GM21723 (cell line): ENCODE data around the gene IL19.
"Not testable (repeated sequence)": the region's sequence is repeated elsewhere in the genome, so short reads cannot be mapped to it uniquely, and the experiment has no call there.

Experiments used
- ATAC-seq: cut with Tn5 transposase; IDR thresholded peaks from one replicate; pipeline ENCODE4 v1.9.1; 2021; ENCODE audit warnings: mild to moderate bottlenecking, moderate library complexity; ENCODE audit not compliant: unreplicated experiment

The IL19 gene

DNA sequence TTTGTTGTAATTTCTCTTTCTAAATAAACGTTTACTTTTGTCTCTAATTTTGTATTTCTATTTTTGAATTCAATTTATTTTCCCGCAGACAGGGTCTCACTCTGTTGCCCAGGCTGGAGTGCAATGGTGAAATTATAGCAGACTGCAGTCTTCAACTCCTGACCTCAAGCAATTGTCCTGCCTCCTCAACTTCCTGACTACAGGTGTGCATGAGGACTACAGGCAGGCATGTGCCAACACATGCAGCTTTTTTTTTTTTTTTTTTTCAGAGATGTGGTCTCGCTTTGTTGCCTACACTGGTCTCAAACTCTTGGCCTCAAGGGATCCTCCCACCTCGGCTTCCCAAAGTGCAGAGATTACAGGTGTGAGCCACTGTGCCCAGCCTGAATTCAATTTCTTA lies 58.2 kb downstream of the IL19 start:
- no peak for ATAC-seq

DNA sequence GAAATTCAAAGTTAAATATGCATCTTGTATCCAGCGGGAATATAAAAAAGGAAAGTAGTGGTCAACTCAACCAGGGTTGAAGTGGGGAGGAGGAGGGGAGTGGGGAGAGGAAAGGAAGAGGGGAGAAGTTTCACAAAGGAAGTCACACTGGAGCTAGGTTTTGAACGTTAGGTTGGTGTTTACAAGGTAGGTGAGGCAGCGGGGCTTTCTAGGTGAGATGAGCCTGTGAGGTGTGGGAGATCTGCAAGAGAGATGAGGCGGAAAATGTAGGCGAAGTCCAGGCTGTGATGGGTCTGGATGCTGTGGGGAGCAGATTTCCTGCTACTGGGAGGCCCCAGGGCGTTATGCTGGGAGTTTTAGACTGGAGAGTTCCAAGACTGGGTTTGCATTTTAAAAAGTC lies 58.7 kb downstream of the IL19 start:
- ATAC-seq = no peak

DNA sequence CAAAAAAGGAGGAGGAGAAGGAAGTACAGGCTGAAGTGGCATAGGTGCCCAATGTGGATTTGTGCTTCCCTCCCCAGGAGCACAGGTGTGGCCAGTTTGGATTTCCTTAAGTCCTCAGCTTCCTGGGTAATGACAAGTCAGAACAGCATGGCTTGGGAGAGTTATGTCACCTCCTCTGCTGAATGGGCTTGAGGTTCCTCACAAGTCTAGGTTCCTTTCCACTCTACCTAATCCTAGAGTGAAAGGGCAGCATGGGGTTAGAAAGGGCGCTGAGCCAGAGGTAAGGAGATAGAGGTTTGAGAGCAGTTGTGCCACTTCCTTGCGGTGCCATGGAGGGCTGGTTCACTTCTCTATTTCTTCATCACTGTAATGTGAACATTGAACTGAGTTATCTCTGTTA lies 59.3 kb downstream of the IL19 start:
- ATAC-seq = no peak

DNA sequence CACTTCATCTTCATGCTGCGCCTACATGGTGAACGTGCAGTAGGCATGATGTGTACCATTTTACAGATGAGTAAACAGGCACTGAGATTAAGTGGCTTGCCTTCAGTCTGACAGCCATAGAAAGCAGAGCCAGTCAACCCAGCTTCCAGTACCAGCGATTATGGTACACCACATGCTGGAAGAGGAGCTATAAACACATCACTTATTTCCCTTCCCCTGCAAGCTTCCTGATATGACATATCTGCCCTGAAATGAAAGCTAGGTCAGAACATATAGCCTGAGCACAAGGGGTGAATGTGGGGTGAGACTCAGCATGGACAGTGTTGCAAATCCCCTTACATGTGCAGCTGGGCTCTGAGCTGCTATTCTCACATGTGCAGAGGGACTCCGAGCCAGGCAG lies 61.1 kb downstream of the IL19 start:
- no peak for ATAC-seq

DNA sequence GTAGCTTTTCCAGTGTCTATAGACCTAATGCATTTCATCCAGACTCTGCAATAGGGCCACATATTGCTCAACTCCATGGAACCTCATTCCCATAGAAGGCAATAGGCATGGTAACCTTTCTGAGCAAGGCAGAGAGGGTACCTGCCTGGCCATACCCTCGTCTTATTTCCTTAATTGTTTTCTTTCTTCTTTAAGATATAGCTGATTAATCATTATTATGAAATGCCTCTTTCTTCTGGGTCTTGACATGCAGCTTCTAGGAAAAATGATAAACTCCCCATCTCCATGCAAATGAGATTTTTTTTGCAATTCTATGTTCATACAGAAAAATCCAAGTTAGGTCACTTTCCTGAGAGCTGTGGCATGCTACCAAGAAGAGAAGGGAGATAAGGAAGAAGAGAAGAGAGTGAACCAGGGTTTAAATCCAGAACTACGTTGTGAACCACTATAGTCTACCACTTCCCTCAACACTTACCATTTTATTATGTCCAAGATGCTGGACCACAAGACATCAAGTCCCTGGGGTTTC lies 61.8 kb downstream of the IL19 start:
- no peak for ATAC-seq

DNA sequence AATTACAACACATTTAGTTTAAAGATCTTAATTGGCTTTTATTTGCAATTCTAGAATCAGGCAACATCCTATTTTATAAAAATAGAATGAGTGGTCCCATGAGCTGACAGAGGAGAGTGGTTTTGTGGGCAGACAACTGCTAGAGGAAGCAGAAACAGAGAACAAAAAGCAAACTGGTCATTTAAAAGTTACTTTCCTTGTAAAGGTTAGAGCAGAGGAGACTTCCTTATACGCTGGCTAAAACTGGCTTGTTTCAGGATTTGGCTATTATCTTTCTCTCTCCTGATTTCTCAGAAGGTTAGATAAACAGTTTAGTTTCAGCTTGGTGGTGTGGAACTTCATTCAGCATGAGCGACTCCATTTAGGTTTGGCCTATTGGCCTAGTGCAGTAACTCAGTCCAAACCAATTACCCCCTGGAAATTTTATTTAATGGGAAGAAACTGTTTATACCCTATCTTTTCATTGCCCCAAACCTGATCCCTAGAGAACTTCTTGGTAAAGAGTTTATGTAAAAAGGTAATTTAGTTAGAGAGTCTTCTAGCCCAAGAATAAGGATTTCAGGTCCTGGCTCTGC lies 62.6 kb downstream of the IL19 start:
- ATAC-seq = peak; percentile 55

DNA sequence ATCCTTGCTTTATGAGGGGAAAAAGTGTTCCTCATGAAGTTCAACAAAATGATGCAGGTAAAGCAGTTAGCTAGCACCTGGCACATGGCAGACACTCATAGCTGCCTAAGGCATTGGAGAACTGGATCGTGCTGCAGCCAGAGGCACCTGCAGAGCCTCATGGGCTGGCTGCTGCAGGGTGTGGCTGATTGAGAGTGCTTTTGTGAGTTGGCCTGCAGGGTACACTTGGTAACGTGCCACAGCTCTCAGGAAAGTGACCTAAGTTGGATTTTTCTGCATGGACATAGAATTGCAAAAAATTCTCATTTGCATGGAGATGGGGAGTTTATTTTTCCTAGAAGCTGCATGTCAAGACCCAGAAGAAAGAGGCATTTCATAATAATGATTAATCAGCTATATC lies 63.2 kb downstream of the IL19 start:
- no peak for ATAC-seq

DNA sequence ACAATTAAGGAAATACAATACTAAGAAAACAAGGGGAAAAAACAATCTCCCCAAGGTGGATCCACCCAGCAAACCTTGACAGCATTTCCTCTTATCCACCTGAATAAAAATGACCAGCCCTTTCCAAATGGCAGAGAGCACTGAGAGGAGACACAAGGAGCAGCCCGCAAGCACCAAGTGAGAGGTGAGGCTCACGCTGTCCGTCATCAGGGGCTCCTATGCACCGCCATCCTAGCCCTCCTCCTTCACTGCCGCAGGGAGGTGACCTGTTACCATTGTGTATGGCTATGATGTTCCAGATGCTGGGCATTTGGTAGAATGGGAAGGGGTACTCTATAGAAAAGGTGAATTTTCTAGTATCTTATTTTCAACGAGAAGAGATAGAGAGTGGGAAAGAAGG lies 63.6 kb downstream of the IL19 start:
- ATAC-seq = no peak

DNA sequence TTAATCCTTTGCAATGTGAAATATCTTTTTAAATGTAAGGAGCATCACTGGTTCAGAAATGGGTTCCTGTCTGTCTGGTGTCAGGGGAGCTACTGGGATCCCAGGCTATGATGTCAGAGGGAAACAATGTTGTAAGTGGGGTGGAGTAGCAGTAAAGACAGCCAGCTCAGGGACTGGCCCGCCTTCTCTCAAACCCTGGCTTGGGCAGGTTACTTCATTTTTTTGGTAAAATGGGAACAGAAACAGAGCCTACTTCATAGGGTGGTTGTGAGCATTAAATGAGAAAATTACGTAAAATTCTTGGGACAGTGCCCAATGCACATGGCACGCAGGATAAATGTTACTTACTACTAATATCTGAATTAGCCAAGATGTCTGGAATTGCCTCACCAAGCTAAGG lies 64.1 kb downstream of the IL19 start:
- no peak for ATAC-seq

DNA sequence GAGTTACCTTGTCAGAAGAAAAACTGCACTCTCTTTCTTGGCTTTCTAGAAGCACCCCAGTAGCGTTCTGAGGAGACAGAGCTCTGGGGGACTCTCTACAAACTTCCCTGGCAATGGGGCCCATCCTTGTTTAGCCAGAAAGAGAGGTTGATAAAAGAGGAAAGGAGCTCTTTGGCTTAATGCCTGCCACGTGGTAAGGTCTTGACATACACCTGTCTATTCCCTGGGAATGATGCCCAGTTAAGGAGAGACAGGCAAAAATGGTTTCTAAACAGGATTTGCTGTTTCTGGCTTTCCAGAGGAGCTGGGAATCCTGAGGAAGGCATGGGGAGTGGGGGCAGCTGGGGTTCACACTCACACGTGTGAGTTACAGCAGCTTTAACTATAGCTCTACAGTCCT lies 64.6 kb downstream of the IL19 start:
- no peak for ATAC-seq

DNA sequence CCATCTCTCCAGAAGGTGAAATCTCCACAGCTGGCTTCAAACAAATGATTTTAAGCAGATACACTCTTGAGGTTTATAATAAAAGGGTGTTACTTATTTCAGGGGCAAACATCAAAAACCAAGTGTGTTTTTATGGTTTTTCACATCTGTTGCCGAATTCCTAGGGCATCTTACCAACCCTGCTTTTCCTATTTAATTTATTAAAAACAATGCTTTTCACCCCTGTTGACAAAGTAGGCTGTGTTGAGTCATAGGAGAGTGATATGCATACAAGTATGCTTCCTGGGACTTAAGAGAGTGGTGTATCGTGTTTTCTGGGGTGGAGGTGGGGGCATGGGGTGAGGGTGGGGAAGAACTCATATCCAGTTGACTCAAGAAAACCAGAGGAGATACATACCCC lies 65.5 kb downstream of the IL19 start:
- no peak for ATAC-seq

DNA sequence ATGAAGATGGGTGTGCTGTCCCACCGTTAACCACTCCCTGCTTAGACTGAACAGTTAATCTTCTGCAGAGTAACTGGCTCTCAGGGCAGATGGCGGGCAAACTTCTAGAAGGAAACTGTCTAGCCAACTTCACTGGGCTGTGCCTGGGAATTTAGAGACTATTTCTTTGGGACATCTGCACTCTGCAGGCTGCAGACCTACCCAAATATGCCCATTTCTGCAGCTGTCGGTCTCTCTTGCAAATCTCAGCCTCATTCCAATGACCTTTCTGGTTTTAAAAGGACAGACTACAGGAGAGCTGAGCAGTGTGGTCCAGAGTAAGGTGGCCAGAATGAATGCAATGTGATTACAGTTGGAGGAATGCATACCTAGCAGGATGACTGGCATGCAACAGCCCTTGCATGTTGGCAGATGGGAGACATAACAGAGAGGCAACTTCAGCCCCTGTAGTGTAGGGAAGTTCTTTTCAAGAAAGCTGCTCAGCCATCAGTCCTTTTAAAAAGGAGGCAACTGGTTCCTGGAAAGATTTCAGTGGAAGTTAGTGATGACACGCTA lies 68.5 kb downstream of the IL19 start:
- no peak for ATAC-seq

DNA sequence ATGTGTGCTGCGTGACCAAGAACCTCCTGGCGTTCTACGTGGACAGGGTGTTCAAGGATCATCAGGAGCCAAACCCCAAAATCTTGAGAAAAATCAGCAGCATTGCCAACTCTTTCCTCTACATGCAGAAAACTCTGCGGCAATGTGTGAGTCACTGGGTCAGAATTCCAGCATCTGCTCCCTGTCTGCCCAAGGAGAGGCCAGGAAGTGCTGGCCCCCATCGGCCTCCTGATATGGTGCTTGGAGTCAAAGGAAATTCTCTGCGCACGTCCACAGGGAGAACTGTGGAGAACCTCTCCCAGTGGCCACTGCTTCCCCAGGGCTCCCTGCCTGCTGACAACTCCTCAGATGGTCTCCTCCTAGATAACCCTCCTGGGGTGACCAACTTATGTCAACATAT lies 69.3 kb downstream of the IL19 start:
- no peak for ATAC-seq

DNA sequence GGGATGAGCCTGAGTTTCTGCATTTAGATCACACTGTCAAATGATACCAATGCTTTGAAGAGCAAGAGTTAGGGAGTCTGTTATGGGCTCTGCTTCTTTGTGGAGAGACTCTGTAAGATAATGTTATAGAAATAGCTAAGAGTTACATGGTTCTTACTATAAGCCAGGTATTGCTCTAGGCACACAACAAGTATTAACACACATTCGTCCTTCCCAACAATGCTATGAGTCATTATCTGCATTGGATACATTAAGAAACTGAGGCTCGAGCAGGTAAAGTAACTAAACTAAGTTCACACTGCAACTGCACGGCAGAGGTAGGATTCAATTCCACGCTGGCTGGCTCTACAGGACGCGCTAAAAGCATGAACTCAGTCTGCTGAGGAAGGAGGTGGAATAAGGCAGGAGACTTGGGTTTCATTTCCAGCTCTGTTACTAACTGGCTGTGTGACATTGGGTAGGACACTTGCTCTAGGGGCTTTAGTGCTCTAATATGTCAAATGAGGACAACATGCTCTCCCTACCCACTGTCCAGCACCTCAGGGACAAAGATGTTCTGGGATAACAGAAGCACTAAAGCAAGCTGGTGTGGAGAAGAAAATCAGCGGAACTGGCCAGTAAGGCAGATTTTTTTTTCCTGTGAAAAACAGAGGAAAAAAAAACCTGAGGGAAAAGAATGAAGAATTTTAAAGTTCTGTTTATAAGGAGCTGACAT lies 71.2 kb downstream of the IL19 start:
- no peak for ATAC-seq

DNA sequence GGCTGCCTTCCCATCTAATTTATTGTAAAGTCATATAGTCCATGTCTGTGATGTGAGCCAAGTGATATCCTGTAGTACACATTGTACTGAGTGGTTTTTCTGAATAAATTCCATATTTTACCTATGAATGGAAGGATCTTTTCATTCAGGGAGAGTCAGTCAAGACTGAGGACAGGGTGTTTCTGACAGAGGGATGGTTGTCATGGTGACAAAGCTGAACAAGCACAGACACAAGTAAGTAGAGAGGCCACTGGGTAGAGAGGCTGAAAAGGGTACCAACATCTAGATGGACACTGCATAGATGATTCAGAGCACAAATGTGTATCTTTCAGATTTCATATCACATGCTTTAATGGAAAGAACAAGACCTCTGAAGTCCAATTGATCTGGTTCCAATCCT lies 72.3 kb downstream of the IL19 start:
- no peak for ATAC-seq

DNA sequence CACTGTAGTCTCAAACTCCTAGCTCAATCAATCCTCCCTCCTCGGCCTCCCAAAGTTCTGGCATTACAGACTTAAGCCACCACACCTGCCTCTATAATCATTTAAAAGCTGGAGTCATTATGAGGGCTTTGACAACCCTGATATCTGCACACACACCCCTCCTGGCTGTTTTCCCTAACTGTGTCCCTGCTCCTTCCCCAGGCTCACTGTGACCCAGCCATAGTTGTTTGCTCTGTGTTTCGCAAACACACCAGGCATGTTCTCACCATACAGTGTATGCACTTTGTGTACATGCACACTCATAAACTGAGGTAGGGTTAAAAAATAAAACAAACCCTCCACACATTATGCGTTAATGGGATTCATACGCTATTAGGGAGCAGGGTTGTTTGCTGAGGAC lies 73.1 kb downstream of the IL19 start:
- no peak for ATAC-seq

DNA sequence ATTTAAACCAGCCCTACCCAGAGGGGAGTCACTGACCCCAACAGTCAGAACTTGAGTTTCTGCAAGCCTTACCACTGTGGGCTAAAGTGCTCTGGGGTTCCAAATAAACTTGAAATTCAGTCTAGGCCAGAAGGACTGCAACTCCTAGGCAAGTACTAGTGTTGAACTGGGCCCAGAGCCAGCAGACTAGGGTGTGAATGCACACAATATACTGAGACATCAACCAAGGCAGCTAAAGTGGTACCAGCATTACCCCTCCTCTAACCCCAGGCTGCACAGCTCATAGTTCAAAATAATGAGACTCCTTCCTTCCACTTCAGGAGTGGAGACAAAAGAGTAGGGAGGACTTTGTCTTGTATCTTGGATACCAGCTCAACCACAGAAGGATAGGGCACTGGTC lies 75.9 kb downstream of the IL19 start:
- no peak for ATAC-seq

DNA sequence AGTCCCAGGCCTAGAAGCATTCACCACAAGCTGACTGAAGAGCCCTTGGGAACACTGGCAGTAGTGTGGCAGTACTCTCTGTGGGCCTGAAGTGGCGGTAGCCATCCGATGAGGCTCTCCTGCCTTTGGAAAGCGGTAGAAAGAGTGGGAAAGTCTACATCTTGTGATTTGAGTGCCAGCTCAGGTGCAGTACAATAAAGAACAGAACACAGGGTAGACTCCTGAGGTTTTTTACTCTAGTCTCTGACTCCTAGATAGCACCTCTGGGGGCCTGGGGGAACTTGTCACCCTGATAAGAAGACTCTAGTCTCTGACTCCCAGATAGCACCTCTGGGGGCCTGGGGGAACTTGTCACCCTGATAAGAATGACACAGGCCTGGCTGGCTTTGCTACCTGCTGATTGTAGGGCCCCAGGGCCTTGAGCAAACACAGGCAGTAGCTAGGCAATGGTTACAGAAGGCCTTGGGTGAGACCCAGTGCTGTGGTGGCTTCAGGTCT lies 76.8 kb downstream of the IL19 start:
- ATAC-seq = no peak

DNA sequence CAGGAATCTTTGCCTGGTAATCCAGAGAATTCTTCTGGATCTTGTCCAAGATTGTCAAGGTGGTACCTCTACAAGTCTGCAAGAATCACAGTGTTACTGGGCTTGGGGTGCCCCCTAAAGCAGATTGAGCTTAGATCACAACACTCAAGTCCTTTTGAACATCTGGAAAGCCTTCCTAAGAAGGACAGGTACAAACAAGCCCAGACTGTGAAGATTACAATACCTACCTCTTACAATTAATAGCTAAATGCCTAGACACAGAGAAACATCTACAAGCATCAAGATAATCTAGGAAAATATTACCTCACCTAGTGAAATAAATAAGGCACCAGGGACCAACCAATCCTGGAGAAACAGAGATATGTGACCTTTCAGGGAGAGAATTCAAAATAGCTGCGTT lies 77.4 kb downstream of the IL19 start:
- no peak for ATAC-seq

DNA sequence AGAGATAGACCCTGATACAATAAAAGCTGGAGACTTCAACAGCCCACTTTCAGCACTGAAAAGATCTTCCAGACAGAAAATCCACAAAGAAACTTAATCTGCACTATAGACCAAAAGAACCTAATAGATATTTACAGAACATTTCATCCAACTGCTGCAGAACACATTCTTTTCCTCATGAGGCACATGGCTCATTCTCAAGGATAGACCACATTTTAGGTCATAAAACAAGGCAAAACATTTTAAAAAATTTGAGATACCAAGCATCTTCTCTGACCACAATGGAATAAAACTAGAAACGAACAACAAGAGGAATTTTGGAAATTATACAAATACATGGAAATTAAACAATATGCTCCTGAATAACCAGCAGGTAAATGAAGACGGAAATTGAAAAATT lies 79.8 kb downstream of the IL19 start:
- ATAC-seq = no peak

DNA sequence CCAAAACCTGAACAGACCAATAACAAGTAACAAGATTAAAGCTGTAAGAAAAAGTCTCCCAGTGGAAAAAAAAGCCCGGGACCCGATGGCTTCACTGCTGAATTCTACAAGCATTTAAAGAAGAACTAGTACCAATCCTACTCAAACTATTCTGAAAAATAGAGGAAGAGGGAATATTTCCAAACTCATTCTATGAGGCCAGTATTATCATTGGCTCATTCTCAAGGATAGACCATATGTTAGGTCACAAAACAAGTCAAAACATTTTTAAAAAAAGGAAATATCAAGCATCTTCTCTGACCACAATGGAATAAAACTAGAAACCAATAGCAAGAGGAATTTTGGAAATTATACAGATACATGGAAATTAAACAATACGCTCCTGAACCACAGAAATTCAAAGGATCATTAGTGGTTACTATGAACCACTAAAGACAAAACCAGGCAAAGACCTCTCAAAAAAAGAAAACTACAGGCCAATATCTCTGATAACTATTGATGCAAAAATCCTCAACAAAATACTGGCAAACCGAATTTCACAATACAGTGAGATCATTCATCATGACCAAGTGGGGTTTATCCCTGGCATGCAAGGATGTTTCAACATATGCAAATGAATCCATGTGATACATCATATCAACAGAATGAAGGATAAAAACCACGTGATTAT lies 80.9 kb downstream of the IL19 start:
- no peak for ATAC-seq

DNA sequence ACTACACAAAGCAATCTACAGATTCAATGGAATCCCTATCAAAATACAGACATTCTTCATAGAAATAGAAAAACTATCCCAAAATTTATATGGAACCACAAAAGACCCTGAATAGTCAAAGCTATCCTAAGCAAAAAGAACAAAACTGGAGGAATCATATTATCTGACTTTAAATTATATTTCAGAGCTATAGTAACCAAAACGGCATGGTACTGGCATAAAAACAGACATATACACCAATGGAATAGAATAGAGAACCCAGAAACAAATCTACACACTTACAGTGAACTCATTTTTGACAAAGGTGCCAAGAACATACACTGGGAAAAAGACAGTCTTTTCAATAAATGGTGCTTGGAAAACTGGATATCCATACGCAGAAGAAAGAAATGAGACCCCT lies 82.1 kb downstream of the IL19 start:
- not testable (repeated sequence) for ATAC-seq
